Measurements from ENCODE around the gene PTPRD. TPM values are rescaled to one million over a fixed set of nuclear protein-coding genes. Genes with fewer than 3 reads are reported as not detected.

Gene PTPRD
- total RNA-seq, 1 experiment from 2014 or later, result not detected

DNA sequence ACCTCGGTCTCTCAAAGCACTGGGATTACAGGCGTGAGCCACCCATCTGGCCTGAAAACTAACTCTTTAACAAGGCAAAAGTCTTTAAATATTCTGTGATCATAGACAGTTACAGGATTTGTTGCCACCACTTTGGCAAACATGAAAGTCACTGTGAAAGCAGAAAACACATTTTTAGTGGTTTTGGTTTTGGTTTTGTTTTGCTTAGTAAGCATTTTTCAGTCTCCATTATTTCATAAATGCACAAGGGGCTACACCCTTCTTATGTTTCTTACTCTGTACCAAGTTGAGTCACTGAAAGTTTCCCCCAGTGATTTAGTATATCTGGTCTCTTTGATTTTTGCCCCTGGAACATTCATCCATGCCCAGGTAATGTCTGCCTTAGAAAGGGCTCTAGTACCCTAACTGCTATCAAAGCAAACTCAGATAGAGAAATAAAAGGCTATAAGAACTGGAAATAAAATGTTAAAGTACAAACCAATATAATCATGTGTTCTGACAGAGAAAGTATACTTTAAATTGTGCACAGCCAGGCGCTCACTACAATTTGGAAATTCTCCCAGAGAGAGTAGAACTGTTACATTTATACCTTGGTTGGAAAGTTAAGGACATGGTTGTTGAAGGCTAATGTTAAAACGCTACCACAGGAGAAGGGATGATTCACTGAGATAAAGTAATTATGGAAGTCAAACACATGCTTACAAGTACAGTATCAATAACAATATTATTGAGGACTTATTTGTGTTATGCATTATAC is 1790.7 kb downstream of the PTPRD start:
- BruUV-seq (replicated peaks), result no TSS peak
- no peak for DNase-seq (ENCODE audit: low spot score)
- Histone ChIP-seq H3K4me1 (ENCODE audit: insufficient read depth, low read length, poor library complexity, severe bottlenecking) (no peaks in the 10 kb centered on the region), H3K9me3 (ENCODE audit: low read depth, low read length, poor library complexity, severe bottlenecking) (no peaks in the 10 kb centered on the region), H3K27ac (ENCODE audit: low read depth, low read length, poor library complexity, severe bottlenecking) (no peak overlapping the region), H3K36me3 (ENCODE audit: insufficient read depth, low read length, poor library complexity, severe bottlenecking) (no peaks in the 10 kb centered on the region), H3K27me3 (replicated peaks; ENCODE audit: insufficient read depth, low read depth, low read length, poor library complexity) (peaks cover 33% of the 10 kb centered on the region), H3K4me3 (ENCODE audit: low read depth, low read length, poor library complexity, severe bottlenecking) (no peak overlapping the region)
- intact Hi-C loops (cut with micrococcal nuclease; ENCODE audit: unreplicated experiment), result no loop called here
- TF ChIP-seq EZH2 (IDR thresholded peaks at IDR 0.05; ENCODE audit: borderline replicate concordance, low read depth, low read length, poor library complexity, severe bottlenecking) (no peak), CTCF (conservative IDR thresholded peaks at IDR 0.05; ENCODE audit: low read depth, low read length) (no peak)
- CTCF ChIA-PET, result no interaction called here
- POLR2A ChIA-PET (ENCODE audit: low non-redundant PET), result no interaction called here

DNA sequence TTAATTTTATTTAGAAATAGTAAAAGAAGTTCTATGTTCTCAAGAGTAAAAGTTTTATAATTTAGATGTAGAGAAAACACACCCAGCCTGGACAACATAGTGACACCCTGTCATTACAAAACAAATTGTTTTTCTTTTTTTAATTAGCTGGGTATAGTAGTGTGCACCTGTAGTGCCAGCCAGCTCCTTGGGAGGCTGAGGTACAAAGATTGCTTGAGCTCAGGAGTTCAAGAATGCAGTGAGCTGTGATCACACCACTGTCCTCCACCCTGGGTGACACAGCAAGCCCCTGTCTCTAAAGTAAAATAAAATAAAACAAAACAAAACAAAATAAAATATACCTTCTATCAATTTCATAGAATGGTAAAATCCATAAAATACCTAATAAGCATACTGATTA is 1795.5 kb downstream of the PTPRD start:
- no peak overlapping the region for H3K4me3 ChIP-seq (ENCODE audit: low read depth, low read length, poor library complexity, severe bottlenecking)
- BruUV-seq (replicated peaks), result no TSS peak
- H3K4me1 ChIP-seq (ENCODE audit: insufficient read depth, low read length, poor library complexity, severe bottlenecking), result no peaks in the 10 kb centered on the region
- CTCF ChIA-PET, result no interaction called here
- POLR2A ChIA-PET (ENCODE audit: low non-redundant PET), result no interaction called here
- no peak for TF ChIP-seq EZH2 (IDR thresholded peaks at IDR 0.05; ENCODE audit: borderline replicate concordance, low read depth, low read length, poor library complexity, severe bottlenecking)
- TF ChIP-seq CTCF (conservative IDR thresholded peaks at IDR 0.05; ENCODE audit: low read depth, low read length), result no peak
- intact Hi-C loops (cut with micrococcal nuclease; ENCODE audit: unreplicated experiment), result no loop called here
- DNase-seq (ENCODE audit: low spot score), result no peak
- no peak overlapping the region for H3K27ac ChIP-seq (ENCODE audit: low read depth, low read length, poor library complexity, severe bottlenecking)
- H3K9me3 ChIP-seq (ENCODE audit: low read depth, low read length, poor library complexity, severe bottlenecking), result no peaks in the 10 kb centered on the region
- peaks cover 47% of the 10 kb centered on the region for H3K27me3 ChIP-seq (replicated peaks; ENCODE audit: insufficient read depth, low read depth, low read length, poor library complexity)
- H3K36me3 ChIP-seq (ENCODE audit: insufficient read depth, low read length, poor library complexity, severe bottlenecking), result no peaks in the 10 kb centered on the region

- intact Hi-C loops (cut with micrococcal nuclease; ENCODE audit: unreplicated experiment), result no loop called here
- DNase-seq (ENCODE audit: low spot score), result no peak
- POLR2A ChIA-PET (ENCODE audit: low non-redundant PET), result no interaction called here
Measured at GRCh38 chr9:8816361-8816760, 1796.4 kb downstream of the PTPRD start.

More at GRCh38 chr9:8816361-8816760, 1796.4 kb downstream of the PTPRD start:
- BruUV-seq (replicated peaks), result no TSS peak
- Histone ChIP-seq H3K4me3 (ENCODE audit: low read depth, low read length, poor library complexity, severe bottlenecking) (no peak overlapping the region), H3K4me1 (ENCODE audit: insufficient read depth, low read length, poor library complexity, severe bottlenecking) (no peaks in the 10 kb centered on the region), H3K27me3 (replicated peaks; ENCODE audit: insufficient read depth, low read depth, low read length, poor library complexity) (peaks cover 46% of the 10 kb centered on the region), H3K27ac (ENCODE audit: low read depth, low read length, poor library complexity, severe bottlenecking) (no peak overlapping the region), H3K36me3 (ENCODE audit: insufficient read depth, low read length, poor library complexity, severe bottlenecking) (no peaks in the 10 kb centered on the region), H3K9me3 (ENCODE audit: low read depth, low read length, poor library complexity, severe bottlenecking) (no peaks in the 10 kb centered on the region)
- TF ChIP-seq CTCF (conservative IDR thresholded peaks at IDR 0.05; ENCODE audit: low read depth, low read length) (no peak), EZH2 (IDR thresholded peaks at IDR 0.05; ENCODE audit: borderline replicate concordance, low read depth, low read length, poor library complexity, severe bottlenecking) (no peak)
- CTCF ChIA-PET, result no interaction called here
